Nephron progenitor cell (in vitro differentiated cells): Measurements from ENCODE around the gene BCKDHB.

ENCODE experiments used
- DNase-seq: peaks from one replicate; pipeline ENCODE4 v3.0.0; 2021
- H3K27ac Mint-ChIP-seq: 2 replicates; pipeline ENCODE4 v1.8.0; 2021; ENCODE audit warnings: mild to moderate bottlenecking, moderate library complexity, mixed read lengths
- H3K27me3 Mint-ChIP-seq: 2 replicates; pipeline ENCODE4 v1.8.0; 2021; ENCODE audit warnings: mild to moderate bottlenecking, low read depth, mixed read lengths; ENCODE audit not compliant: poor library complexity
- H3K36me3 Mint-ChIP-seq: 2 replicates; pipeline ENCODE4 v1.8.0; 2021; ENCODE audit warnings: low read depth, mixed read lengths
- H3K4me1 Mint-ChIP-seq: 2 replicates; pipeline ENCODE4 v1.8.0; 2021; ENCODE audit warnings: mixed read lengths
- H3K4me3 Mint-ChIP-seq: 2 replicates; pipeline ENCODE4 v1.8.0; 2021; ENCODE audit warnings: mild to moderate bottlenecking, moderate library complexity, mixed read lengths
- H3K9me3 Mint-ChIP-seq: 2 replicates; pipeline ENCODE4 v1.8.0; 2021; ENCODE audit warnings: mild to moderate bottlenecking, moderate library complexity, mixed read lengths
- TF ChIP-seq, protein P1 (sequence below): fragments of 200-600 bp; sonication (generic); IDR thresholded peaks from 2 replicates; pipeline ENCODE4 v1.5.0; 2021; ENCODE audit warnings: antibody characterized with exemption

BCKDHB gene

DNA sequence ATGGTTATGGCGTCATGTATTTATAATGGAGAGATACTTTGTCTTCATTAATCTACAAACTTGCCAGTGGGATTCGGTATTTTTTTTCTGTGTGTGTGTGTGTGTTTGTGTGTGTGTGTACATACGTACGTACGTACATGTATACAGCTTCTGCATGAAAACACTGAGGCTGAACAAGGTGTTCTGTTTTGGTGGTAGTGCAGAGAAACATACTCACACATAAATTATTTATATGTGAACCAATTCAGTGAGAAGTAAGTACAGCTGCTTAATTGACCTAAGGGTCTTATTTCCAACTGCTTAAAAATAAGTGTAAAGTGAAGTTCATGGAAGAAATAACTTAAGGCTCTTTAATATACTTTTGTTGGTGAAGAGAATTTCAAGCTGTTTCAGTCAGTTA is 234.2 kb downstream of the BCKDHB start:
- DNase-seq: no peak
- H3K9me3 Mint-ChIP-seq: no peaks in the 10 kb centered on the region
- no peak overlapping the region for H3K27ac Mint-ChIP-seq
- H3K4me1 Mint-ChIP-seq: peaks cover 11% of the 10 kb centered on the region
- TF ChIP-seq, protein P1, sequence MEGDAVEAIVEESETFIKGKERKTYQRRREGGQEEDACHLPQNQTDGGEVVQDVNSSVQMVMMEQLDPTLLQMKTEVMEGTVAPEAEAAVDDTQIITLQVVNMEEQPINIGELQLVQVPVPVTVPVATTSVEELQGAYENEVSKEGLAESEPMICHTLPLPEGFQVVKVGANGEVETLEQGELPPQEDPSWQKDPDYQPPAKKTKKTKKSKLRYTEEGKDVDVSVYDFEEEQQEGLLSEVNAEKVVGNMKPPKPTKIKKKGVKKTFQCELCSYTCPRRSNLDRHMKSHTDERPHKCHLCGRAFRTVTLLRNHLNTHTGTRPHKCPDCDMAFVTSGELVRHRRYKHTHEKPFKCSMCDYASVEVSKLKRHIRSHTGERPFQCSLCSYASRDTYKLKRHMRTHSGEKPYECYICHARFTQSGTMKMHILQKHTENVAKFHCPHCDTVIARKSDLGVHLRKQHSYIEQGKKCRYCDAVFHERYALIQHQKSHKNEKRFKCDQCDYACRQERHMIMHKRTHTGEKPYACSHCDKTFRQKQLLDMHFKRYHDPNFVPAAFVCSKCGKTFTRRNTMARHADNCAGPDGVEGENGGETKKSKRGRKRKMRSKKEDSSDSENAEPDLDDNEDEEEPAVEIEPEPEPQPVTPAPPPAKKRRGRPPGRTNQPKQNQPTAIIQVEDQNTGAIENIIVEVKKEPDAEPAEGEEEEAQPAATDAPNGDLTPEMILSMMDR: no peak
- H3K36me3 Mint-ChIP-seq: no peaks in the 10 kb centered on the region
- H3K4me3 Mint-ChIP-seq: no peak overlapping the region
- no peaks in the 10 kb centered on the region for H3K27me3 Mint-ChIP-seq

GRCh38 chr6:80341330-80341729 is 234.9 kb downstream of the BCKDHB start:
- peaks cover 11% of the 10 kb centered on the region for H3K4me1 Mint-ChIP-seq
- H3K4me3 Mint-ChIP-seq: no peak overlapping the region
- no peaks in the 10 kb centered on the region for H3K9me3 Mint-ChIP-seq
- TF ChIP-seq, protein P1: no peak
- peak overlapping the region; percentile 36 for H3K27ac Mint-ChIP-seq
- no peaks in the 10 kb centered on the region for H3K27me3 Mint-ChIP-seq
- DNase-seq: no peak
- H3K36me3 Mint-ChIP-seq: no peaks in the 10 kb centered on the region

DNA sequence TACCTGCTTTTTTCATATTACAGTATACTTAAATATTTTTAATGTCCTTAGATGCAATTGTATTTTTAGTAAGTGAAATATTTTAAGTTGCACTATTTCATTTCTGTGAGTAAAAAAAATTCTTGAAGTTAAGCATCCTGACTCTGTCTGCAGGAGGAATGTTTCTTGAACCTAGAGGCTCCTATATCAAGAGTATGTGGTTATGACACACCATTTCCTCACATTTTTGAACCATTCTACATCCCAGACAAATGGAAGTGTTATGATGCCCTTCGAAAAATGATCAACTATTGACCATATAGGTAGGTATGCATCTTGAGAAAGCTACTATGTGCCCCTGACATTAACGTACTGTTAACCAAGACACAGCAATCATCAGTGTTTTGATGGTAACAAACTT is 237.0 kb downstream of the BCKDHB start:
- no peaks in the 10 kb centered on the region for H3K36me3 Mint-ChIP-seq
- TF ChIP-seq, protein P1: no peak
- H3K9me3 Mint-ChIP-seq: no peaks in the 10 kb centered on the region
- no peak overlapping the region for H3K27ac Mint-ChIP-seq
- H3K4me1 Mint-ChIP-seq: peaks cover 11% of the 10 kb centered on the region
- peaks cover 5% of the 10 kb centered on the region for H3K27me3 Mint-ChIP-seq
- no peak overlapping the region for H3K4me3 Mint-ChIP-seq
- DNase-seq: no peak

DNA sequence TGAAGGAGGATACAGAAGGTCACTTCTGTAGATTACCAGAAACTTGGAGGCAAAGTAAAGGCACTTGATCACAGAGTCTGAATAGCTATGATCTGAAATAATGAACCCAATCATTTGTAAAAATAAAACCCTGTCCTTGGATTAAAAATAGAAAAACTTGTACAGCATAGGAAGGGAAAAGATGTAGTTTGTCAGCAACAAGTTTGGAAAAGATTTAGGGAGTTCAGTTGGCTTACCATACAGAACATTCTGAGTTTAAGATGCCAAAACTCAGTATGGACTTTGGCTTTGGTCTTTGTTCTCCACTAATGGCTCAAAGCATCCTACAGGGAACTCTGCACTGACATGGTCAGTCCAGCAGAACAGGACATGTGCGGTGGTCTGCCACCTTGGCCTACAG is 240.6 kb downstream of the BCKDHB start:
- no peaks in the 10 kb centered on the region for H3K4me1 Mint-ChIP-seq
- no peak for DNase-seq
- no peak overlapping the region for H3K27ac Mint-ChIP-seq
- no peaks in the 10 kb centered on the region for H3K36me3 Mint-ChIP-seq
- TF ChIP-seq, protein P1: no peak
- H3K4me3 Mint-ChIP-seq: no peak overlapping the region
- H3K9me3 Mint-ChIP-seq: no peaks in the 10 kb centered on the region
- peaks cover 5% of the 10 kb centered on the region for H3K27me3 Mint-ChIP-seq

DNA sequence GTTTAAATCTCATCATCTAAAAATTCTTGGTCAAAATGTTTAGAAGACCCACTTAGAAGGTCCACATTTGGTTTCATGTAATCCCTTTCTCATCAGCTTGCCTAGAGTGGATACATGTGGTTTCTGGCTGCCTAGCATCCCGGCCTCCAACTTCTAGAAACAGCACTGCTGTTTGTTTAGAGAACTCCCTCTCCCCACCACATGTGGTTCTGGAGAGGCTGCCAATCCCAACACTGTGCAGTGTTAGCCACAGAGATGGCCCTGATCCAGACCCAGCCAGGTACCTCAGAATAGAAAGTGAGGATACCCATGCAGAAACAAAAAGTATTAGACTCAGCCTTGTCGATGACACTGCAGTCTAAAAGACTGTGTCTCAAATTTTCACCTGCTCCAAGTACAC is 241.8 kb downstream of the BCKDHB start:
- Mint-ChIP-seq H3K4me1 (no peaks in the 10 kb centered on the region), H3K27me3 (peaks cover 5% of the 10 kb centered on the region), H3K27ac (no peak overlapping the region), H3K4me3 (no peak overlapping the region), H3K36me3 (no peaks in the 10 kb centered on the region), H3K9me3 (no peaks in the 10 kb centered on the region)
- DNase-seq: no peak
- TF ChIP-seq, protein P1: no peak

DNA sequence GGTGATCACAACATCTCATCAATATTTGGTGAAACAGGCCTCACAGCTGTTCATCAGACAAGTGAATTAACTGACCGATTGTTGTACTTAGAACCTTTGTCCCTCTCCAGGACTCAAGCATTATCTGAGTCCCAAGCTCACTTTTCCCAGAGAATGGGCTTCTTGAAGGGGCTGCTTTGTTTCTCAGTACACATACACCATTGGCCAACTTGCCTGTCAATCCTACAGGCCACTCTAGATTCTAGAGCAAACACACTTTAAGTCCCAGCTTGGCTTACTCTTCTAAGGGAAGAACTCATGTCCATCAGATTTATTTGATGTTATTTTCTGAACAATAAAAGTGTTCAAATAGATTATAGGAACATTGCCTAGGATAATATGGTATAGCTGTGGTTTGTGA is 249.5 kb downstream of the BCKDHB start:
- H3K9me3 Mint-ChIP-seq: no peaks in the 10 kb centered on the region
- TF ChIP-seq, protein P1: no peak
- no peaks in the 10 kb centered on the region for H3K27me3 Mint-ChIP-seq
- no peak overlapping the region for H3K27ac Mint-ChIP-seq
- H3K4me1 Mint-ChIP-seq: peaks cover 4% of the 10 kb centered on the region
- DNase-seq: no peak
- peaks cover 11% of the 10 kb centered on the region for H3K36me3 Mint-ChIP-seq
- H3K4me3 Mint-ChIP-seq: no peak overlapping the region
